ENCODE measurements around the gene ADGRE1.

DNA sequence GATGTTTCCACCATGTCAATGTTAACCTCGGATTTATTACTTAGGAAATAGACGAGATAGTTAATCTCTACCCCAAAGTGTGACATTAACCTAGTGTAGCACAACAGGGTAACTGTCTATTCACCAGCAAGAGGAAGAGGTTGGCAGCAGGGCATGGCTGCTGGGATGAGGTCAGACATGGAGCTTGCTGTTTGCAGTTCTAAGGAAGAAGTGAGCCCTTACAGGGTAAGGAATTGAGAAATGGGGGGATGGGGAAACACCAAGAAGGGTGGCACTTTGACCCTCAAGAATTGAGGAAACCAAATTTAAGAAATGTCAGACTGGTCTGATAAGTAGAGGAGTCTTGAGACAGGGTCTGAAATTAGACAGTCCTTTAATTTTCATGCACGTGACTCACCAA is 71.4 kb downstream of the ADGRE1 start:
- TF ChIP-seq, protein P1, sequence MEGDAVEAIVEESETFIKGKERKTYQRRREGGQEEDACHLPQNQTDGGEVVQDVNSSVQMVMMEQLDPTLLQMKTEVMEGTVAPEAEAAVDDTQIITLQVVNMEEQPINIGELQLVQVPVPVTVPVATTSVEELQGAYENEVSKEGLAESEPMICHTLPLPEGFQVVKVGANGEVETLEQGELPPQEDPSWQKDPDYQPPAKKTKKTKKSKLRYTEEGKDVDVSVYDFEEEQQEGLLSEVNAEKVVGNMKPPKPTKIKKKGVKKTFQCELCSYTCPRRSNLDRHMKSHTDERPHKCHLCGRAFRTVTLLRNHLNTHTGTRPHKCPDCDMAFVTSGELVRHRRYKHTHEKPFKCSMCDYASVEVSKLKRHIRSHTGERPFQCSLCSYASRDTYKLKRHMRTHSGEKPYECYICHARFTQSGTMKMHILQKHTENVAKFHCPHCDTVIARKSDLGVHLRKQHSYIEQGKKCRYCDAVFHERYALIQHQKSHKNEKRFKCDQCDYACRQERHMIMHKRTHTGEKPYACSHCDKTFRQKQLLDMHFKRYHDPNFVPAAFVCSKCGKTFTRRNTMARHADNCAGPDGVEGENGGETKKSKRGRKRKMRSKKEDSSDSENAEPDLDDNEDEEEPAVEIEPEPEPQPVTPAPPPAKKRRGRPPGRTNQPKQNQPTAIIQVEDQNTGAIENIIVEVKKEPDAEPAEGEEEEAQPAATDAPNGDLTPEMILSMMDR (IDR thresholded peaks at IDR 0.05): no peak
- no peak for TF ChIP-seq ZFX (IDR thresholded peaks at IDR 0.05; ENCODE audit: borderline replicate concordance)
